ENCODE measurements around the gene KRT77. TPM values are rescaled to one million over a fixed set of nuclear protein-coding genes. Genes with fewer than 3 reads are reported as not detected.

Gene KRT77
- total and polyA plus RNA-seq, 10 of the 15 experiments (the other 5 are each of a cell fraction or from before 2014, with no cell fraction given), result not detected

- POLR2A ChIA-PET, result no interaction called here
Observed at GRCh38 chr12:52742822-52743457, 39.6 kb upstream of the KRT77 start.

GRCh38 chr12:52742196-52742580 lies 38.9 kb upstream of the KRT77 start:
- FAIRE-seq (no peak), DNase-seq (ENCODE audit: low read depth, low spot score) (no peak), ATAC-seq (no peak)
- H3K27me3 ChIP-seq (replicated peaks in 1 of 2; ENCODE audit: control insufficient read depth in 2 of 2, insufficient read depth in 2 of 2, low read length in 1 of 2), result no peaks in the 10 kb centered on the region
- intact Hi-C loops (cut with micrococcal nuclease; ENCODE audit: unreplicated experiment), result no loop called here
- H2AFZ ChIP-seq (ENCODE audit: control insufficient read depth, low read depth, low read length), result no peak overlapping the region
- no peak overlapping the region for H3K4me3 ChIP-seq
- no peaks in the 10 kb centered on the region for H3K79me2 ChIP-seq (ENCODE audit: control insufficient read depth, insufficient read depth, low read length)
- TF ChIP-seq RBBP5 (conservative IDR thresholded peaks at IDR 0.05) (no peak), PAX5 (IDR thresholded peaks at IDR 0.05; ENCODE audit: borderline replicate concordance, low read depth, low read length) (no peak), BMI1 (IDR thresholded peaks at IDR 0.05; ENCODE audit: borderline replicate concordance) (no peak), PML (IDR thresholded peaks at IDR 0.05; ENCODE audit: low read length) (no peak), SRF (IDR thresholded peaks at IDR 0.05; ENCODE audit: low read depth in 2 of 2, low read length in 2 of 2) (no peak), STAT1 (conservative IDR thresholded peaks at IDR 0.05) (no peak), SPI1 (IDR thresholded peaks at IDR 0.05; ENCODE audit: borderline replicate concordance, insufficient read depth, low read depth, low read length) (no peak), MTA3 (IDR thresholded peaks at IDR 0.05; ENCODE audit: borderline replicate concordance, low read length) (no peak)
- H3K9me3 ChIP-seq (replicated peaks; ENCODE audit: control insufficient read depth, insufficient read depth, low read length), result no peaks in the 10 kb centered on the region
- SMC1A ChIA-PET (ENCODE audit: uncharacterized antibody, unreplicated experiment), result no interaction called here
- POLR2A ChIA-PET, result no interaction called here
- no peaks in the 10 kb centered on the region for H4K20me1 ChIP-seq (ENCODE audit: control insufficient read depth, insufficient read depth)
- WGBS (ENCODE audit: insufficient coverage, insufficient replicate concordance, low lambda C conversion rate, missing lambda C conversion rate), result 22% methylated on average over 5 of the region's 7 CpGs
- CTCF ChIA-PET, result no interaction called here
- H3K4me1 ChIP-seq (ENCODE audit: control insufficient read depth, insufficient read depth, low read length), result no peaks in the 10 kb centered on the region
- in situ Hi-C loops (cut with MboI), result no loop called here
- no peak overlapping the region for H3K27ac ChIP-seq (ENCODE audit: control insufficient read depth, insufficient read depth)
- no peaks in the 10 kb centered on the region for H3K36me3 ChIP-seq (ENCODE audit: control insufficient read depth in 2 of 2, insufficient read depth in 2 of 2, low read length in 1 of 2)
- H3K9ac ChIP-seq (ENCODE audit: control insufficient read depth, insufficient read depth, low read length), result no peak overlapping the region
- RAD21 ChIA-PET (ENCODE audit: unreplicated experiment), result no interaction called here
- H3K4me2 ChIP-seq (ENCODE audit: control insufficient read depth, insufficient read depth), result no peak overlapping the region
- BruUV-seq (replicated peaks), result no TSS peak

More at GRCh38 chr12:52742822-52743457, 39.6 kb upstream of the KRT77 start:
- FAIRE-seq, result no peak
- H3K4me3 ChIP-seq, result no peak overlapping the region
- RAD21 ChIA-PET (ENCODE audit: unreplicated experiment), result no interaction called here
- H3K9me3 ChIP-seq (replicated peaks; ENCODE audit: control insufficient read depth, insufficient read depth, low read length), result no peaks in the 10 kb centered on the region
- no peaks in the 10 kb centered on the region for H3K36me3 ChIP-seq (ENCODE audit: control insufficient read depth in 2 of 2, insufficient read depth in 2 of 2, low read length in 1 of 2)
- CTCF ChIA-PET, result no interaction called here
- WGBS (ENCODE audit: insufficient coverage, insufficient replicate concordance, low lambda C conversion rate, missing lambda C conversion rate), result 21% methylated on average over 3 of the region's 3 CpGs
- no peaks in the 10 kb centered on the region for H3K79me2 ChIP-seq (ENCODE audit: control insufficient read depth, insufficient read depth, low read length)
- in situ Hi-C loops (cut with MboI), result no loop called here
- ATAC-seq, result no peak
- SMC1A ChIA-PET (ENCODE audit: uncharacterized antibody, unreplicated experiment), result no interaction called here
- no peaks in the 10 kb centered on the region for H3K27me3 ChIP-seq (replicated peaks in 1 of 2; ENCODE audit: control insufficient read depth in 2 of 2, insufficient read depth in 2 of 2, low read length in 1 of 2)
- intact Hi-C loops (cut with micrococcal nuclease; ENCODE audit: unreplicated experiment), result no loop called here
- no peaks in the 10 kb centered on the region for H3K4me1 ChIP-seq (ENCODE audit: control insufficient read depth, insufficient read depth, low read length)
- TF ChIP-seq CHD2 (IDR thresholded peaks at IDR 0.05; ENCODE audit: borderline replicate concordance, low read depth, low read length) (no peak), ZNF217 (IDR thresholded peaks at IDR 0.05) (no peak), ELK1 (IDR thresholded peaks at IDR 0.05; ENCODE audit: low read depth, low read length) (no peak), CBFB (IDR thresholded peaks at IDR 0.05; ENCODE audit: low read depth) (no peak), RBBP5 (conservative IDR thresholded peaks at IDR 0.05) (no peak)
- no peak overlapping the region for H3K4me2 ChIP-seq (ENCODE audit: control insufficient read depth, insufficient read depth)
- no peak for DNase-seq (ENCODE audit: low read depth, low spot score)
- no TSS peak for BruUV-seq (replicated peaks)
- H2AFZ ChIP-seq (ENCODE audit: control insufficient read depth, low read depth, low read length), result no peak overlapping the region
- H3K9ac ChIP-seq (ENCODE audit: control insufficient read depth, insufficient read depth, low read length), result no peak overlapping the region
- H3K27ac ChIP-seq (ENCODE audit: control insufficient read depth, insufficient read depth), result no peak overlapping the region
- no peaks in the 10 kb centered on the region for H4K20me1 ChIP-seq (ENCODE audit: control insufficient read depth, insufficient read depth)

All from GM12878 (cell line).